Non-pigmented ciliary epithelial cell (primary cell): ENCODE data around the gene SNX8.
"Not testable (repeated sequence)": the region's sequence is repeated elsewhere in the genome, so short reads cannot be mapped to it uniquely, and the experiment has no call there.

Experiments
- DNase-seq: peaks from one replicate; pipeline ENCODE4 v3.0.0-alpha.2; 2010; ENCODE audit warnings: low read depth

Gene SNX8

DNA sequence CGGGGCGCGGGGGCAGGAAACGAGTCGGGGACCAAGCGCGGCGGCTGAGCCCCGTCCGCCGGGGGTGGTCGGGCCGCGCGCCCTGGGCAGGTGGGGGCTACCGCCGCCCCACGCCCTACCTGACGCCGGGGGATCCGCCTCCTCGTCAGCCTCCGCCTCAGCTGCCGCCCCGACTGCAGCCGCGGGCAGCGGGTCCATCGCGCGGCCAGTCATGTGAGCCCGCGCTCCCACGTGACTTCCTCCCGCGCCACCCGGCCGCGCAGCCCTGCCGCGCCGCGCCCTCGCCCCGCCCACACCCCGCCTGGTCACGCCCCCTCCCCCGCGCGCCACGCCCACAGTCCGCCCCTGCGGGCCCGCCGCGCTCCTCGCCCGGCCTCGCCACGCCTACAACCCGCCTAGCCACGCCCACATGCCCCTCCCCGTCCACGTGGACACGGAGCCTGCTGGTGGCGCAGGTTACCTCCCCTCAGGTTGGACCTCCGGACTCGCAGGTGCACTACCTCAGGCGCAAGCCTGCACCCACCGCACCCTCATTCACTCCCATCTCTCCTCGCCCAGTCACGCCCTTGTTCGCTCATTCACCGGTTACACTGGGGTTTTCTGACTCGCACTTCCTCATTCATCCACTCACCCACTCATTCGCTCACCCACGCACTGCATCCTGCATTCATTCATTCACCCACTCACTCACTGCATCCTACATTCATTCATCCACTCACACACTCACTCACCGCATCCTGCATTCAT lies at the start of gene SNX8:
Gene SNX8, minus strand, starts transcription at position 233 of the 747 bp plus-strand sequence. Its CDS starts 20 bp downstream, at position 213.
- DNase-seq: no peak

DNA sequence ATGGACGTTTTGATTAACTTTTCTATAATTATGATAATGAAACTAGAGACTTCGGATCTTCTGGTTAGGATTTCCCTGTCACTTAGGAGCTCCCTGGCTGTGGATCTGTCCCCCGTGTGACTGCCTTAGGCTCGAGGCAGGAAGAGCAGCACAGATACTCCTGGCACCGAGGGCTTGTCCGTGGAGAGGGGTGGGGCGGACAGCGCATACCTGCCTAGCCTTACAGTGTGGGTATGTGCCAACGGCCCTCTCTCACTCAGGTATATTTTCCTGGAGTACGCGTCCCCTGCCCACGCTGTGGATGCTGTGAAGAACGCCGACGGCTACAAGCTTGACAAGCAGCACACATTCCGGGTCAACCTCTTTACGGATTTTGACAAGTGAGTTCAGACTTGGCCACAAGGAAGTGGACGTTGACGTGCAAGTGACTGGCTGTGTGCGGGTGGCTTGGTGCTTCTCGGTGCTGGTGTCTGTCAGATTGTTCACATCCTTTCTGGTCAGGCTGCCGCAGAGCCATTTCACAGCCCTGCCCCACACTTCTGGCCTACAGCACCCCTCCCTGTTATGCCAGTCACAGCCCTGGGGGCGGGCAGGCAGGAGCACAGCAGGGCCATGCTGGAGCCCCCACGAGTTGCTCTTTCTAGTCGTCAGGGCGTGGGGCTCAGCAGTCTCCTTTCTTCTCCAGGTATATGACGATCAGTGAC lies 48.3 kb upstream of the SNX8 start:
- no peak for DNase-seq

GRCh38 chr7:2360796-2361195 lies 46.6 kb upstream of the SNX8 start:
- DNase-seq: no peak

DNA sequence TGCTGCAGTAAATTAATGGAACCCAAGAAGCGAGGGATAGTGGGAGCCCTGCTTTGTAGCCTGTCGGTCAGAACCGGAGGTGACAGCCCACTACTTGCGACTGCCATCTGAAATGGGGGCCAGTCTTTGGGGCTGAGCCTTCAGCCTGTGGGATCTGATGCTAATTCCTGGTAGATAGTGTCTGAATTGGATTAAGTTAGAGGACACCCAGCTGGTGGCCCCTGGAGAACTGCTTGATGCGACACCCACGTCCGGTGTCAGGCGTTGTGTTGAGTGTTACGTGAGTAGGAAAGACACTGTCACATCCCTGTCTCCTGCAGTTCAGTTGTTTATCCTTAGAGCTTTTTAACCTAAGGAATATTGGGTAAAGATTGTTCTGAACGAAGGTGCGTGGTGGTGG lies 45.4 kb upstream of the SNX8 start:
- no peak for DNase-seq

GRCh38 chr7:2358968-2359527 lies 44.8 kb upstream of the SNX8 start:
- no peak for DNase-seq

DNA sequence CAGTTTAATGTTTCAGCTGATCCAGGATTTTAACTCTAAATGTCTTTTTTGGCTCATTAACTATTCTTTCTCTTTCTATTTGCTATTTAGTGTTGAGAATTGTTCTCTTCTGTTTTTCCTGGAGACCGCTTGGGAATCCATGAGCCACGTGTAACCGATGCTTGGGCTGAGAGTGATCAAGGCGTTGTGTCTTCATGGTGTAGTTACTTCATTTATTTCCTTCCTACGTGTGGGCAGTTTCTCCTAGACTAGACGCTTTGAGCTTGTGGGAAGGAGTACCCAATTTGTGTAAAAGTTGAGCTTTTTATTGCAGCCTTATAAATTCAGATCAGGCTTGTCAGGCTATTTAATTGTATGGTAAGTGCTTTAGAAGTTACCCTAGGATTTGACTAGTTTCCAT lies 43.3 kb upstream of the SNX8 start:
- DNase-seq: no peak

DNA sequence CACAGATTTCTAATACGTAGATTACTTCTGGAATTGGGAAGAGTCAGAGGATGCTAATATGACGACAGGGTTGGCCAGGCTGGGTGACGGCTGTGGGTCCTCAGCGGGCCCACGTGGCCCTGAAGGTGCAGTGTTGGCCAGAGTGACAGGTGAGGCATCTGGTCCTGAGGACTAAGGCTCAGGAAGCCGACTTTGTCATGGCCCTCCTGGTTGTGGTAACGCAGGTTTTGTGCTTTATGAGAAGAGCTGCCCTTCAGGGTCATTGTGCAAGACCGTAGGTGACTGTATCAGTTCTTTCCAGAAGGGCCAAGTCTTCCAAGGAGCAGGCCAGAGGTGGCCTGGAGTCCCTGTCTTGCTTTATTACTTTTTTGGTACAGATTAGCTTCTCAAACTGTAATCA lies 42.9 kb upstream of the SNX8 start:
- DNase-seq: no peak

DNA sequence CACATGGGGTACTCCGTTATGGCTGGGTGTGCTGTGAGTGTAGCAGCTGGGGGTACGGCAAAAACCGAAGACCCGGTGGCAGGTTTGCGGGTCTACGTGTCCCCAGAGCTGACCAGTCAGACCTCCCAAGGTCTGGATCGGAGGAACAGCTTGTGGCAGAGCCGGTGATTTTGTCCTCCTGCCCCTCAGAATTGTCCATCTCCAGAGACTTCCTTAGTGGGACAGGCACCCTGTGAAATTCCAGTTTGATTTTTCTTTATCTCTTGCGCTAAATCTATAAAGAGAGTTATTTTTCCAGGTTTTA lies 41.4 kb upstream of the SNX8 start:
- DNase-seq: no peak

- no peak for DNase-seq
Measured at GRCh38 chr7:2354939-2355704, 40.9 kb upstream of the SNX8 start.

GRCh38 chr7:2354186-2354938 lies 40.1 kb upstream of the SNX8 start, which contains the start of gene EIF3B:
Gene EIF3B, plus strand, starts transcription at chr7:2354827. Its CDS starts 95 bp downstream, at chr7:2354922.
- peak; percentile 66 for DNase-seq

- DNase-seq: peak; percentile 32
Measured at GRCh38 chr7:2353936-2354185, 39.6 kb upstream of the SNX8 start.

GRCh38 chr7:2353113-2353935 lies 39.1 kb upstream of the SNX8 start:
- no peak for DNase-seq

GRCh38 chr7:2350861-2351260 lies 36.6 kb upstream of the SNX8 start:
- DNase-seq: no peak

DNA sequence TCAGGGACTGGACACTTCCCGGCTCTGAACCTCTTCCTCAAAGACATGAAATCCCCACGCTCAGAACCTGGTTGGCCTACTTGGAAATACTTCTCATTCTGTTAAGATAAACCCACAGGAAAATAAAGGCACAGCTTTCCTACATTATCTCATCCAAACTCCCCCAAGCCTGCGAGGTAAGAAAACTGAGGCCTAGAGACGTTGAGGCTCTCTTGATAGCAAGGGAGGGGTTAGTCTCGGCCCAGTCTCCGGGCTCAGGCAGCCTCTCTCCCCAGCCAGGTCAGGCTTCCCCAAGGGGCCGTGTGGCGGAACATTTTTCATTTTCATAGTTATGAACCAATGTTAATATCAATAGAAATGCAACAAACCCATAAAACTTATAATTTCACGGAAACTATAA lies 35.8 kb upstream of the SNX8 start:
- no peak for DNase-seq

- DNase-seq: not testable (repeated sequence)
Measured at GRCh38 chr7:2347351-2348063, 33.3 kb upstream of the SNX8 start.

DNA sequence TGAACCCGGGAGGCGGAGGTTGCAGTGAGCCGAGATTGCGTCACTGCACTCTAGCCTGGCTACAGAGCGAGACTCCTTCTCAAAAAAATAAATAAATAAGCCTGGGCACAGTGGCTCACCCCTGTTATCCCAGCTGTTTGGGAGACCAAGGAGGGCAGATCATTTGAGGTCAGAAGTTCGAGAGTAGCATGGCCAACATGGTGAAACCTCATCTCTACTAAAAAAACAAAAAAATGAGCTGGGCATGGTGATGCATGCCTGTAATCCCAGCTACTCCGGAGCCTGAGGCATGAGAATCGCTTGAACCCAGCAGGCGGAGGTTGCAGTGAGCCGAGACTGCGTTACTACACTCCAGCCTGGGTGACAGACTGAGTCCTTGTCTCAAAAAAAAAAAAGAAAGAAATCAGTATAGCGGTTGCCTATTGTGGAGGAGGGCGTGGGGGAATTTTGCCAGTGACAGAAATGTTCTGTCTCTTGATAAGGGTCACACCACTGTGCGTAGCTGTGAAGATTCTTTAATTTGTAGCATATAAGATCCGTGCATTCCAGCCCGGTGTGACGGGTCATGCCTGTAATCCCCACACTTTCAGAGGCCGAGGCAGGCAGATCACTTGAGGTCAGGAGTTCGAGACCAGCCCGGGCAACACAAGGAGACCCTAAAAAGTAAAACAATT lies 22.5 kb upstream of the SNX8 start:
- DNase-seq: no peak

GRCh38 chr7:2332606-2333231 lies 18.5 kb upstream of the SNX8 start:
- DNase-seq: not testable (repeated sequence)

- no peak for DNase-seq
Measured at GRCh38 chr7:2331707-2332106, 17.5 kb upstream of the SNX8 start.

GRCh38 chr7:2330493-2330892 lies 16.3 kb upstream of the SNX8 start:
- no peak for DNase-seq

DNA sequence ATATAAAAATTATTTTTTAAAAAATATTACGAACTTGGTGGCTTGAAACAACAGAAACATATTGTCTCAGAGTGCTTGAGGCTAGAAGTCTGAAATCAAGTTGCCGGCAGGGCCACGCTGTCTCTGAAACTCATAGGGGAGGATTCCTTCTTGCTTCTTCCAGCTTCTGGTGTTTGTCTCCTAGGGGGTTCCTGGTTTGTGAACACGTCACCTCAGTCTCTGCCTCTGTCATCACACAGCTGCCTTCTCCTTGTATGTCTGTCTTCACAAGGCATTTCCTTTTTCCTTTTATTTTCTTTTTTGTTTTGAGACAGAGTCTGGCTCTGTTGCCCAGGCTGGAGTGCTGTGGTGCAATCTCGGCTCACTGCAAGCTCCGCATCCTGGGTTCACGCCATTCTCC lies 12.7 kb upstream of the SNX8 start:
- DNase-seq: no peak
